Fibroblast of villous mesenchyme (primary cell): Measurements from ENCODE around the gene FAM240B. TPM values are rescaled to one million over a fixed set of nuclear protein-coding genes. Genes with fewer than 3 reads are reported as not detected.

Experiments used
- DNase-seq: peaks from one replicate; pipeline ENCODE4 v3.0.0-alpha.2; 2010; ENCODE audit warnings: low read depth
- H3K4me3 ChIP-seq: 2 replicates; pipeline ENCODE4 v1.5.1; 2011; ENCODE audit warnings: low read depth, mild to moderate bottlenecking, low read length
- CTCF ChIP-seq: IDR thresholded peaks from 2 replicates; pipeline ENCODE4 v1.5.1; 2012; ENCODE audit warnings: low read depth, mild to moderate bottlenecking, low read length; ENCODE audit not compliant: insufficient read depth
- total RNA-seq: library from RNA; depleted of rRNA; stranded (reverse); fragments of >200 nt; gene quantifications from 2 replicates; pipeline ENCODE4 v1.2.3, GENCODE V29; 2012

The FAM240B gene
- total RNA-seq, 1 donor: not detected

GRCh38 chr9:38670542-38671371 lies 49.2 kb downstream of the FAM240B start:
- H3K4me3 ChIP-seq: no peak overlapping the region
- TF ChIP-seq CTCF: no peak
- DNase-seq: no peak

- no peak for TF ChIP-seq CTCF
- no peak for DNase-seq
- H3K4me3 ChIP-seq: no peak overlapping the region
Measured at GRCh38 chr9:38668791-38669466, 51.0 kb downstream of the FAM240B start.

- no peak overlapping the region for H3K4me3 ChIP-seq
- TF ChIP-seq CTCF: peak; percentile 51
- peak; percentile 43 for DNase-seq
Measured at GRCh38 chr9:38662763-38663593, 57.0 kb downstream of the FAM240B start.

GRCh38 chr9:38659538-38659937 lies 60.4 kb downstream of the FAM240B start:
- no peak for DNase-seq
- H3K4me3 ChIP-seq: no peak overlapping the region
- TF ChIP-seq CTCF: no peak

- no peak overlapping the region for H3K4me3 ChIP-seq
- DNase-seq: no peak
- TF ChIP-seq CTCF: no peak
Measured at GRCh38 chr9:38656896-38657295, 63.0 kb downstream of the FAM240B start.

- TF ChIP-seq CTCF: no peak
- H3K4me3 ChIP-seq: no peak overlapping the region
- no peak for DNase-seq
Measured at GRCh38 chr9:38652486-38652885, 67.4 kb downstream of the FAM240B start.
